Esophagus squamous epithelium (tissue), 4 donors: ENCODE measurements around the gene PWWP3B.

Source experiments
- CTCF ChIP-seq, 6 experiments: fragments of 450-650 bp in 4 of 6; fragments of 200-600 bp in 2 of 6; sonication (generic) in 2 of 6; IDR thresholded peaks; one replicate each; pipeline ENCODE4 v1.5.1; 2016 to 2019; ENCODE audit warnings: antibody characterized with exemption in 6 of 6, mild to moderate bottlenecking in 4 of 6, moderate library complexity in 4 of 6
- POLR2A ChIP-seq, 4 donors: fragments of 450-650 bp; IDR thresholded peaks; one replicate each; pipeline ENCODE4 v1.6.1; 2017; ENCODE audit warnings: antibody characterized with exemption in 4 of 4, mild to moderate bottlenecking in 4 of 4, moderate library complexity in 3 of 4

GRCh38 chrX:106170318-106170717, 2.2 kb downstream of the PWWP3B start:
- TF ChIP-seq CTCF (IDR thresholded peaks at IDR 0.05) (peak in 2 of 6 experiments; percentile 7 to 29), POLR2A (IDR thresholded peaks at IDR 0.05) (no peak)
